Activated CD4-positive, alpha-beta T cell treated with anti-CD3 and anti-CD28 coated beads, Interleukin-2, amount 50 U/mL, for 16 hours (primary cell): ENCODE data around the gene ARHGEF38.

Experiments used
- DNase-seq: peaks from one replicate; pipeline ENCODE4 v3.0.0-alpha.2; 2020

ARHGEF38 gene

DNA sequence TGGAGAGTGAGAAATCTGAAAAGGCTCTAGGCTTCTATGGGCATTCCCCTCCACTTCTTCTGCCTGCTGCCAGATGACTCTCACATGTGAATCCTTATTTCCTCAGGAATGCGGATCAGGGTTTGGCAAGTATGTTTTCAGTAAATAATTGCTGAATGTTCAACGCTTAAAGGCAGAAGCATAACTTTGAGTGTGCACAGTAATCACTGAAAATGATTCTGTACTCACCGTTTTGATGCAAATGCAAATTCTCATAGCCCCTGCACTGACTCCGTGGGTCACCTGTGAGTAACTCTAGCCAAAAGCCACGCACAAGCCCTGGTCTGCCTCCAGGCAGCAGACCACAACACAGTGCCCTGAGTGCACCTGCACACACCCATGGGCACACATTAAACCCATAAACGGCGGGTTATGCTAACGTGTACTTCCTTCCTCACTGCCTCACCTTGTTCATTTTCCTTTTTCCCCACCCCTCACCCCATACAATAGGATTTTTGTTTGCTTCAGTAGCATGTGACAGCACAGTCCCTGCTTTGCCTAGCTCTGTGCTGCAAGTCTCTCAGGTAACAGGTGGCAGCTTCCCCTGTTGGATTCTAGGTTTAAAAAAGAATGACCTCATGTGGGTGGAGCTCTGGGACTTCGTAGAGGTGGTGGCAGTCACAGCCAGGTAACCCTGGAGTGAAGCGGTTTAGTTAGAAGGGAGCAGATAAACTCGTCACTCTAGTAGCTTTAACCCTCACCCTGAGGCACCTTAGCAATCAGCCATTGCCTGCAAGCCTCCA lies at the start of gene ARHGEF38:
Gene ARHGEF38, plus strand, starts transcription at position 656 of the 782 bp plus-strand sequence. CDS start 146 bp downstream, outside the sequence.
- DNase-seq: no peak

DNA sequence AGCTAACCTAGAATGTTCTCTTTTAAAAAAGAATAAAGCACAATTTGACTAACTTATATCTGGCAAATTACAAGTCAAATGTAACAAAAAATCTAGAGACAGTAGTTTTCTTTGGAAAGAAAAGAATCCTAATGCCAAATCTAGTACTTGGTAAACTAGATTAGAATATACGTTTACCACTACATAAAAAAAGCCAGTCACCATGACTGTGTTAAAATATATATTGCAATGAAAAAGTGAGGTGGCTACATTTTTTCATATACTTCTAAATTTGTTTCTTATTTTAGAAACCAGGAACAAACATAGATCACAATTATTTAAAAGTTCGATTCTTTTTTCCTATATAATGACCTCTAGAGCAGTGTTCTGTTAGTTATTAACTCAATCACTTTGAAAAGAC lies 48.9 kb upstream of the ARHGEF38 start:
- no peak for DNase-seq

- no peak for DNase-seq
Measured at GRCh38 chr4:105504744-105505143, 47.7 kb upstream of the ARHGEF38 start.

GRCh38 chr4:105509291-105509690 lies 43.1 kb upstream of the ARHGEF38 start:
- no peak for DNase-seq

DNA sequence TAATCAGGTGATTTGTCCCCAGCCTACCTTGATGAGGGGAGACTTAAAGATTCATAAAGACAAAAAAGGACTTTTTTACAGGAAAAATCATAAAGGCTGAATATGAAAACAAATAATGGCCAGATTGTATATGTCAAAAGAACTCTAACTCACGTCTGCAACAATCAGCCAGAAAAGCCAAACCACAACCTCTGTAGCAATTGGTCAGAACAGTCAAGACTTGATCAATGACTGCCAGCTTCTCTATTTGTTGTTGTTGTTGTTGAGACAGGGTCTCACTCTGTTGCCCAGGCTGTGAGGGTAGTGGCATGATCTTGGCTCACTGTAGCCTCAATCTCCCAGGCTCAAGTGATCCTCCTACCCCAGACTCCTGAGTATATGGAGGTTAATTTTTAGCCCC lies 42.7 kb upstream of the ARHGEF38 start:
- no peak for DNase-seq

DNA sequence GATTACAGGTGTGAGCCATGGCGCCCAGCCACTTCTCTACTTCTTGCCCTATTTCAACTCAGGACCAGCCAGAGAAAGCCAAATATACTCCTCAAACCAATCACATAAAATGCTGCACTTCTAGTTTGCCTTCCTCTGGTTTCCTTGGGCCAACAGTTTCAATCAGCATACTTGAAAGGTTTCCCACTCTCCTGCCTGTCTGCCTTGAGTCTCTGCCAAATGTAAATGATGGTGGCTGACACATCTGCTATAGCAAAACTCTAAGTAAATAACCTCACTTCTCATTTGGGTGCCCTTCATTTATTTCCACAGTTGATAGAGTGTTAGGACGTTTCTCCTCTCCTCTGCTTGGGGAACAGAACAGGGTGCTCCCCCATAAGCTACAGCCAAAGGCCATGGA lies 42.2 kb upstream of the ARHGEF38 start:
- DNase-seq: no peak

DNA sequence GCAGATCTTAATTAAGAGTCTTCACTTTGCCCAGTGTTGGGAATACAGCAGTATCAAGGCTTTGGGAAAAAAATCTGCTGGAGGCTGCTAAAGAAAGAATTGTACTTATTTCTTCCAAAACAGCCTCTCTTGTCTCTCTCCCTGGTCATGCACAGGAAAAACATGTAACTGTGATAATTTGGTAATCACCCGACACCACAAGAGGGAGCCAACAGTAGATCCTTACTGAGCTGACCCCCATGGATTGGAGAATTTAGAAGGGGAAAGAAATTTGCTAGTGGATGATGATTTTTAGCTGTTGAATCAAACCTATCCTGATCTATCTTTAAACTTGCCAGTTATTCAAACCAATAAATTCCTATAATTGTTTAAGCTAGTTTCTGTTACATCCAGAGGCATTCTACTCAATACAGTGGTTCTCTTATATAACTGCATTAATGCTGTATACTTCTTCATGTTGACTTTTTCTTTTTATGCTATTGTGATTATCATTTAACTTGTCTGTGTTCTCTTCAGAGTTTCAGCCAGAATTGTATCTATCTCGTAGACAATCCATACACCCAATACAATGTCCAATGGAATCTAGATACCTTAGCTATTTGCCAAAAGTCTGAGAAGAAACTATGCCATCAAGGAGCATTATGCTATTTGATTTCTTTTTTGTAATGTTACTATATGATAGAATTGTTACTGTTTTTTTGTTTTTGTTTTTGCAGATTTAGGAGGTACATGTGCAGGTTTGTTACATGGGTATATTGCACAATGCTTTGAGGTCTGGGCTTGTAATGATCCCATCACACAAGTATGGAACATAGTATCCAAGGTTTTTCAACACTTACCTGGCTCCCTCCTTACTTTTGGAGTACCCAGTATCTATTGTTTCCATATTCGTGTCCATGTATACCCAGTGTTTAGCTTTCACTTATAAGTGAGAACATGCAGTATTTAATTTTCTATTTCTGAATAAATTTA lies 31.3 kb upstream of the ARHGEF38 start:
- peak; percentile 21 for DNase-seq

GRCh38 chr4:105526656-105527055 lies 25.8 kb upstream of the ARHGEF38 start:
- DNase-seq: no peak

DNA sequence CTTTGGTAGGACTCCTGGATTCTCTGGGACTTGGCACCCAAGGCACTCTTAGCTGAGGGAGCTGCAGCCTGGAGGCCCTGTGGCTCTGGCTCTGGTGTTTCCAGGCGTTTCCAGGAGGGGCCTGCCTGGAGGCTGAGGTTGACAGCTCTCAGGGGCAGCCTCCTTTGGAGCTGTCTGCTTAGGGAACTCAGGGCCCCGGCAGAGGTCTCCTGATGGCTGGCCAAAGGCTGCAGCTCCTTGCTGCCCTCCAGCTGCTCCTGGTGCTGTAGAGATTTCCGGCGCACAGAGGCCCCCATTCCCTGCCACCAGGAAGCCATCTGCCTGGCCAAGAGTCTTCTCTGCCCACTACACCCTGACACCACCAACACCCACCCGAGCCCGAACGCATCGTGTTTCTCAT lies 25.3 kb upstream of the ARHGEF38 start:
- no peak for DNase-seq

- DNase-seq: no peak
Measured at GRCh38 chr4:105536601-105537000, 15.8 kb upstream of the ARHGEF38 start.

DNA sequence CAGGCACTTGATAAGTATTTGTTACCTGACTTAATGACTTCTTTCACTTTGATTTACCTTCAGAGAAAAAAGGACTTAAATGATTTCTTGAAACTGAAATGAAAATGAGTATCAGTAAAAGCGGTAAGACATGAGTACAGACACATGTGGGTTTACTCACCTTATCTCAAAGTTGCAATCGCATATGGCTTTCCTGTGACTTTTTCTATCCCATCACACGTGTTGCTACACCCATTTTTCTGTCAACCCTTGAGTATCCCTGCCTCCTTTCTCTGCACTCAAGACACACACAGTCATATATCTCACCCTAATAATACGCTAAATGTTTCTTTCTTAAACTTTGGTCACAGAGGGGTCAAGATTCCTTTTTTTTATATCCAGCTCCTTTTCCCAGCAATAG lies 11.0 kb upstream of the ARHGEF38 start:
- DNase-seq: peak; percentile 3

DNA sequence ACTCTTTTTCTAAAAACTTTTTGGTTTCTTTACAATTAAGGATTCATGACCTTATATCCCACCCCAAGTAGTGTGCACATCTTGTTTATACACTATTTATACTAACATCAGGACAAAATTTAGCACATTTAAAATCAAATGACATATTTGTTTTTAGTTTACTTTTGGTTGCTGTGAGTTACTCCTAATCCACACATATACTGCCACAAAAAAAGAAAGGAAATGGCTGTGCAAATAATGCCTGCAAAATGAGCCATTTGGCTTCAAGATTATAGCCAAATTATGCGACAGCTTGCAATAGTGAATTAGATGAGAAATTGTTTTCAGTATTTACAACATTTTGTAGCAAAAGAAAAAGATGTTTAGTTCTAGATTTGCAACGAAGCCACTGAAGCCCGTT lies 10.4 kb upstream of the ARHGEF38 start:
- no peak for DNase-seq

DNA sequence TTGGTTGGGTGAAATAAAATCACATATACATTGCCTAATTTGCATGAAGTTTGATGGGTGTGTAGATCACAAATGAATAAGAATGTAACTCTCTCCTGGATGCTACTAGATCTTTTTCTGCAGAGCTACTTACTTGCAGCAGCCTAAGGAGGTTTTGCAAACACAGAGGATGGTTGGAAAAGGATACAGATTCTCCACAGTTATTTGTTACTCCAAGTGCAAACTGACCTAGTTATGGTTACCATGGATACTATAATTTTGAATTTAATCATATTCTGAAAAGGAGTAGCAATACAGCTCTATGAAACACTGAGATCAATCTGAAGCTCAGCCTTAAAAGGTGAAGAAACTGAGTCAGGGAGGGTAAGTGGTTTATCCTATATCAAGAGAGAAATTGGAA lies 9.1 kb upstream of the ARHGEF38 start:
- DNase-seq: no peak

- DNase-seq: no peak
Measured at GRCh38 chr4:105543881-105544280, 8.5 kb upstream of the ARHGEF38 start.

DNA sequence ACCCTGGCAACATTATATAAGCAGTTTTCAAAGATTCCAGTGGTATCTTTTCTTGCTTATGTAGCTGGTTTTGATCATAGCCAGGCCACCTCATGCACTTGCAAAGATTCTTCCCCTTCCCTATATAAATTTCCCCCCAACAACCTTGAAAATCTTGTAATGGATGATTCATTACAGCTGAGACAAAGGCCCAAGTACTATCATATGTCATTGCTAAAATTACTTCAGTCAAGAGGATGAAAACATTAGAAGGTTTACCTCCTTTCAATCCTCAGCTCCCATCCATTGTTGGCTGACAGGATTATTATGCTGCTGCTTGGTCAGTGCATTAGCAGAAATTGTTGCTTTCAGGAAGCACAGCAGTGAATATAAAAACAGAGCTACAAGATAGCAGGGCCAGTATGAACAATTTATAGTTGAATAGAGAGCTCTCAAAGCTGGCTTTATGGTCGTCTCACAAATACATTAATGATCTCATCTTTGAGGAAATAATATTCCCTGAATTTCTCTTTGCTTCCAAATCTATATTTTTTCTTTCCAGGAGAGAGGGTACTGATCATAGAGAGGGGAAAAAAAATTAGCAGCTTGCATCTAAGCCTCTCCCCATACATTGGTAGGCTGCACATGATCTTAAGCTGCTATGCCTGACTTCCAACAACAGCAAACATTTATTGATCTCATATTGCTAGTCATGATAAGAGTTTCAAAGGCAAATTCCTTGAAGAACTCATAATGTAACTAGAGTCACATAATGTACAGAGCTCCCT lies 7.7 kb upstream of the ARHGEF38 start:
- DNase-seq: no peak

DNA sequence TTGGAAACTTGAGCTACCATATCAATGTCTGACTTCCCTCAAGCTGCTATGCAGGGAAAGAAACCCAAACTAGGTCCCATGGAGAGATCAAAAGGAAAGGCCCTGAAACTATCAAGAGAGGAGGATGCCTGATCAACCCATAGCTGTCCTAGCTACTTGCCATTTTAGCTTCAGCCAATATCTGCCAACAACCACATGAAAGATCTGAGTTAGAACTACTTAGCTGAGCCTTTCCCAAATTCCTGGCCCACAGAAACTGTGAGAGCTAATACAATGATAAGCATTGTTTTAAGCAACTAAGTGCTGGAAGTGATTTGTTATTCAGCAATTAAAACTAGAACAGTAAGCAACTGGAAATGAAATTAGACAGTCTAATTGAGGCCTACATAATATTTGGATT lies 6.3 kb upstream of the ARHGEF38 start:
- no peak for DNase-seq

DNA sequence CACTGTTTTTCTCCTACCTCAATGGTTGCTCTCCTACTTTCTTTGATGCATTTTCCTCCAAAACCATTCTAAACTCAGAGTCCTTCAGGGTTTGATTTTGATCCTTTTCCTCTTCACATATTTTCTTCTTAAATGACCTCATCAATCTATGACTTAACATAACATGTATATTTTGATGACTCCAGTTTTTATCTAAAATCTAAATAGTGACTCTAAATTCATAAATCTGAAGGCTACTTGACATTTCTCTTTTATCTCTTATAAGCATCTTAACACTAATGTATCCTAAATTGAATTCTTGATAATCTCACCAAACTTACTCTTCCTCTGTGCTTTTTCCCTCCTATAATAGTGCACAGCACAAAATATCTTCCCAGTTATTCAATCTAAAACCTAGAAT lies 4.7 kb upstream of the ARHGEF38 start:
- no peak for DNase-seq

DNA sequence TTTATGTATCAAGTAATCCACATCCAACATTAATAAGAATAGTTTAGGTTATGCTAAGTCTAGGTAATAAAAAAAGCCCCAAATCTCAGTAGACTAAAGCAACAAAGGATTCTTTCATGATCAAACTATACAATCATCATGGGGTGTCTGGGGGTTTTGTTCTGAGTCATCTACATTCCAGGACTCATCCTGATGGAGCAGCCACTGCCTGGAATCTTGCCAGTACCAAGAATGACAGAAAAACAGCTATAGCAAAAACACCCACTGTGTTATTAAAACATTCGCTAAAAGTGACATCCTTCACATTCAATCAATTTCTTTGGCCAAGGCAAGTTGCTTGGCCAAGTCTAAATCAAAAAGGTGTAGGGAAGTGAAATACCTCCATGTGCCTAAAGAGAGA lies 3.9 kb upstream of the ARHGEF38 start:
- DNase-seq: no peak

DNA sequence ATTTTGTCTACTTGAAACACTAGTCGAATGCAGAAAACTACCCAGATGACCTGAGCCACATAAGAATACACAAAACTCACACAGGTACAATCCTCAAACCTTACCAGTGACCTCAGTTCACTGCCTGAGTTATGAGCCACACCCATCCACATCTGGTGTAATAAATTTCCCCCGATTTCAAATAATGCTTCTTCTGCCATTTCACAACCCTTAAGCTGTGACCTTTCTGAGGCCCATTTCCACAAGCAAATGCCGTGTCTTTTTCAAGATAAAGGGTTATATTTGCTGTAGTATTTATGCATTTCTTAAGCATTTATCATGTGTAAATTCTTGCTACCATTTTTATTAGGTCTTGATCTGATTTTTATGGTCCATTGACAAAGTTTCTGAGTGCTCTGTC lies 1.8 kb upstream of the ARHGEF38 start:
- DNase-seq: no peak

DNA sequence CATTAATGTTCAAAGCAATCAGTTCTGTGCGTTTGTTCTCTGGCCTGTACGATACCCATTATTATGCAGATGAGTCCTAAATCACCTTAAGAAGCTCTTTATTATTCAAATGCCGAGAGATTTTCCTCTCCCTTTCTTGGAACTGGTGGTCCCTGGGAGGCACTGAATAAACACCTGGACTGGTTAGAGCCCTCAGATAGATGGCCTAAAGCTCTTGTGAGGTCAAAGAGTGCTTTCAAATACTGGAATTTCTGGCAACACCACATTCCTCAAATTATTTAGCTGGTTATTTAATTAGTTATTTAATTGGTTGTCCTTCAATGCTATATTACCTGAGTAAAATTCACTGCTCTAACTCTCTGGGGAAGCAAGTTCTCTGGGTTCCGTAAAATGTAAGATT lies 3.0 kb downstream of the ARHGEF38 start:
- DNase-seq: no peak

- no peak for DNase-seq
Measured at GRCh38 chr4:105556206-105556605, 3.8 kb downstream of the ARHGEF38 start.

GRCh38 chr4:105558277-105558676 lies 5.9 kb downstream of the ARHGEF38 start:
- no peak for DNase-seq

DNA sequence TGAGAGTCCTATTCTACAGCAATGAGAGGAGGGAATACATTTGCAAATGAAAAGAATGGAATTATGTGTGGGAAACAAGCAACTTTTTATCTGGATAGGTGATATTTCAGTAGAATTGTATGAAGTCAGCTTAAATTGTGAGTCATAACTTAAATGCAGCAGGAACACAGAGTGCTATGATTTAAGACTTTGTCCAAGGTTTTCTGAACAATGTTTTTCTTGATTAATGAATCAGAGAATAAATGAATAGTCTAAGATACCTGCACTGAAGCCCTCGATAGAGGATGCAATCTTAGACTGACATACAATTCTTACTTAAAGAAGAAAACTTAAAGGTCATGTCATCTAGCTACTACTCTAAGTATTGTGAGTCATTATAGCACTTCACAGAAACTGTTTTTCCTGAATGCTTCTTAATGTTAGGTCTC lies 8.0 kb downstream of the ARHGEF38 start:
- DNase-seq: no peak
